NCI-H748 treated with DMSO at 0.1 percent for 48 hours (cell line): ENCODE data around the gene SLC22A3.
"Not testable (repeated sequence)": the region's sequence is repeated elsewhere in the genome, so short reads cannot be mapped to it uniquely, and the experiment has no call there.

ENCODE experiments used
- DNase-seq: peaks from one replicate; lab custom pipeline; 2025; lab: John Stamatoyannopoulos, UW

Gene SLC22A3, protein sequence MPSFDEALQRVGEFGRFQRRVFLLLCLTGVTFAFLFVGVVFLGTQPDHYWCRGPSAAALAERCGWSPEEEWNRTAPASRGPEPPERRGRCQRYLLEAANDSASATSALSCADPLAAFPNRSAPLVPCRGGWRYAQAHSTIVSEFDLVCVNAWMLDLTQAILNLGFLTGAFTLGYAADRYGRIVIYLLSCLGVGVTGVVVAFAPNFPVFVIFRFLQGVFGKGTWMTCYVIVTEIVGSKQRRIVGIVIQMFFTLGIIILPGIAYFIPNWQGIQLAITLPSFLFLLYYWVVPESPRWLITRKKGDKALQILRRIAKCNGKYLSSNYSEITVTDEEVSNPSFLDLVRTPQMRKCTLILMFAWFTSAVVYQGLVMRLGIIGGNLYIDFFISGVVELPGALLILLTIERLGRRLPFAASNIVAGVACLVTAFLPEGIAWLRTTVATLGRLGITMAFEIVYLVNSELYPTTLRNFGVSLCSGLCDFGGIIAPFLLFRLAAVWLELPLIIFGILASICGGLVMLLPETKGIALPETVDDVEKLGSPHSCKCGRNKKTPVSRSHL

DNA sequence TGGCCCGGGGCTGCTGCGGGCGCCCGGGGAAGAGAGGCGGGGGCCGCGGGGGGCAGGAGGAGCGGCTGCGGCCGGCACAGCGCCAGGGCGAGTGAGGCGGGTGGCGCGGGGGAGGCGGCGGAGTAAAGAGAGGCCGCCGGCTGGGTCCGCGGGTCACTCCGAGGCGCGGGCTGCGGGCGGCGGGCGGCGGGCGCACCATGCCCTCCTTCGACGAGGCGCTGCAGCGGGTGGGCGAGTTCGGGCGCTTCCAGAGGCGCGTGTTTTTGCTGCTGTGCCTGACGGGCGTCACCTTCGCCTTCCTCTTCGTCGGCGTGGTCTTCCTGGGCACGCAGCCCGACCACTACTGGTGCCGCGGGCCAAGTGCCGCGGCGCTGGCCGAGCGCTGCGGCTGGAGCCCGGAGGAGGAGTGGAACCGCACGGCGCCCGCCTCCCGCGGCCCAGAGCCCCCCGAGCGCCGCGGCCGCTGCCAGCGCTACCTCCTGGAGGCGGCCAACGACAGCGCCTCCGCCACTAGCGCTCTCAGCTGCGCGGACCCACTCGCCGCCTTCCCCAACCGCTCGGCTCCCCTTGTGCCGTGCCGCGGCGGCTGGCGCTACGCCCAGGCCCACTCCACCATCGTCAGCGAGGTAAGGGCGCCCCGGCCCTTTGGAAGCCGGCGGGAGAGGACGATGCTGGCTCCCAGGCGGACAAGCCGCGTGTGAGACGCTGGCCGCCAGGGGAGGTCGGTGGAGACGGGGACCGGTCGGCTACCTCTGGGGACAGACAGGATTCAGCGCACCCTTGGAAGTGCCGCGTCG lies at the start of gene SLC22A3:
SLC22A3 (plus strand) TSS at position 156 of the 797 bp plus-strand sequence; CDS start at position 198, 42 bp downstream.
- no peak for DNase-seq

DNA sequence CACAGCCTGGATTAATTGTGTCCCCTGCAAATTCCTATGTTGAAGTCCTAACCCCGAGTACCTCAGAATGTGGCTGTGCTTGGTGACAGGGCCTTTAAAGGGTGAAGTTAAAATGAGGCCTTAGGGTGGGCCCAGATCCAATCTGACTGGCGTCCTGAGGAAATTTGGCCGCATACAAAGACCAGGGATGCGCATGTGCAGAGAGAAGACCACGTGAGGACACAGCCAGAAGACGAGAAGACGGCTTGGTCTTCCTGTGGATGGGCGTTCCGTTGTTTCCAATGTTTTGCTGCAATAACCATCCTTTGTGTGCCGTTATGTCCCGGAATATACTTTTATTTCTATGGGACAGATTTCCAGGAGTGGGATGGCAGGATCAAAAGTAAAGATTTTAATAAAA lies 48.6 kb upstream of the SLC22A3 start:
- DNase-seq: no peak

DNA sequence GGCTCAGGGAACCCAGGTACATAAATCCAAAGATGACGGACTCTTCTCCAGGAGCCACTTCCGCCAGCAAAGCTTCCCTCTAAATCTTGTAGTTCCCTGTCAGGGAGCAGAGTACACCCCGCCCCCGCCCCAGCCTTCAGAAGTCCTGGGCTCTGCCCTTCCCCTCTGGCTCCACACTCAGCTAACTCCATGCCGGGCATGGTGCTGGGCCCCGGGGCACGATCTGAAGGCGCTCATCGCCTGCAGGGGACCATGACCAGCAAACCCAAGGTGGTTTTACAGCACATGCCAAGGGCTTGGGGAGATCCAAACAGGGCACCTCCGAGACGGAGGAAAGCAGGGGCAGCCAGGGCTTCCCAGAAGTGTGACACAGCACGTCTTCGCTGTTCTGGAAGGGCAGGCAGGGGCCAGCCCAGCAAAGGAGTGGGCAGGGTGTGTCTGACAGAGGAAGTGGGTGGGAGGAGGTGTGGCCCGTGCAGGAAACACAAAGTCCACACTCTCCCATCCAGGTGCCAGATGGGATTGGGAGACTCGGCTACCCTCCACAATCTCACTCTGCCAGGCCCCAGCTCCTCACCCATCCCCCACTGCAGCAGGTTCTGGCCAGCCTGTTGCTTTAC lies 48.0 kb upstream of the SLC22A3 start:
- DNase-seq: no peak

DNA sequence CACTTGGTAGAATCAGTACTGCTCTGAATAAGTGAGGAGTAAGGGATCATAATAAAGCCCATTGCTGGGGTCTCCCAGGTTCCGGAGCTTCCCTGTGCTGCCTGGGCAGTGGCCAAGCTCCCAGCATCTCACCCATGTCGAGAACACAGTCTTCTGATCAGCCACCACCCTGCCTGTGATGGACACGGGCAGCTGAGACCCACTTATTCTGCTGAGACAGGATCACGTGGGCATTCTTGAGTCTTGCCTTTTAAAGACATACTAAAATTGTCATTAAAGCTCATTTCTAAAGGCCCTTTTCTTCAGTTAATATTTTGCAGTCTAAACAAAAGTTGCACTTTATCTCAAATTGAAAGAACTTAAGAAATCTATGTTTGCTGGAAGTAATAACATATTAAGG lies 46.8 kb upstream of the SLC22A3 start:
- no peak for DNase-seq

DNA sequence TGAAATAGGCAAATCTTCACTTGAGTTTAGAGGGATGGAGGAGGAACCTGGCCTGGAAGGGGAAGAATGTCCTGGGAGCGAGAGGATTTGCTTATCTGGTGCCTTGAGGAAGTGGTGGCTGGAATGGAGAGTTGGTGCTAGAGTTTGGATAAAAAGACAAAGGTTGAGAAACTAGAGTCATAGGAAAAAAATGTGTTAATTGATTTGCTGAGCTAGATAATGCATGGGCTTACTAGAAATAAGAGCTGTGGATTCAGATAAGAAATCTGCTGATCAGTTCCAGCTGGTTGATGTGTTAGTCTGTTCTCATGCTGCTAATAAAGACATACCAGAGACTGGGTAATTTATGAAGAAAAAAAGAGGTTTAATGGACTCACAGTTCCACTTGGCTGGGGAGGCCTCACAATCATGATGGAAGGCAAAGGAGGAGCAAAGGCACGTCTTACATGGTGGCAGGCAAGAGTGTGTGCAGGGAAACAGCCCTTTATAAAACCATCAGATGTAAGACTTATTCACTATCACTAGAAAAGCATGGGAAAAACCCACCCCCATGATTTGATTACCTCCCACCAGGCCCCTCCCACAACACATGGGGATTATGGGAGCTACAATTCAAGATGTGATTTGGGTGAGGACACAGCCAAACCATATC lies 45.6 kb upstream of the SLC22A3 start:
- not testable (repeated sequence) for DNase-seq

DNA sequence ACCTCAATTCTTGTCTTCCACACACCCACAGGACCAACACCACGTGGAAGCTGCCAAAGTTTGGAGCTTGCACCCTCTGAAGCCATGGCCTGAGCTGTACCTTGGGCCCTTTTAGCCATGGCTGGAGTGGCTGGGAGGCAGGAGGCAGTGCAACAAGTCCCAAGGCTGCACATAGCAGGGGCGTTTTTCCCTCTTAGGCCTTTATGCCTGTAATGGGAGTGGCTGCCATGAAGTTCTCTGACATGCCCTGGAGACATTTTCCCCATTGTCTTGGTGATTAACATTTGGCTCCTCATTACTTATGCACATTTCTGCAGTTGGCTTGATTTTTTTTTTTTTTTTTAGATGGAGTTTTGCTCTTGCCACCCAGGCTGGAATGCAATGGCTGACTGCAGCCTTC lies 44.4 kb upstream of the SLC22A3 start:
- DNase-seq: no peak

DNA sequence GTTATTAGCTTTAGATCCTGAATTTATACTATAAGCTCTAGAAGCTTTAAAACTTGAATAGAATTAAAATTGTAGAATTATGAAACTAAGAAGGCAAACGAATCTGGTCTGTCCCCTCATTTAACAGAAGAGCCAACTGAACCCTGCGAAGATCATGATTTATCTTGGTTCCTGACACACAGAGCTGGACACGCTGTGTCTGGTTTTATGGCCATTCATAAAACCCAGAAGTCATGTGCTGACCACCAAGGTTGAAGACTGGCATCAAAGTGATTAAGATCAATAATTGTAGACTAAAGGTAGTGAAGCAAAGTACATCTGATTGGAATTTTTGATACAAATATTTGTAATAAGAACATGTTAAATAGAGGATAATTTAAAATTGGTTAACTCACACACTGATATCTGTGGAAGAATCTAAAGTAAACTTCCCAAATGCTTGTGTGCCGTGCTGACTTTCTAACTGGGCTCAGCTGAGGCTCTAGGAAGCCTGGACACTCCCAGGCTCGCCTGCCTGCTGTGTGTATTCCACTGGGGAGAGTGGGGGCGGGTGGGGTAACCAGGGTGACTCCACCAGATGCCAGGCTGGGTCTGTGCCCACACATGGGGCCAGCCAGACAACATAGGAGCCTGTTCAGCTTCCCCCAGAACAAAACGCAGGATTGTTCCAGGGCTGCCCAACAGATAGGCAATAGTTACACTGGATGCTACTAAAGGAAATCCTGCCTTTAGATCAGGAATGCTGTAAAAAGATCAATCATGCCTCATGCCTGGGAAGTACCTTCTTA lies 42.1 kb upstream of the SLC22A3 start:
- no peak for DNase-seq

DNA sequence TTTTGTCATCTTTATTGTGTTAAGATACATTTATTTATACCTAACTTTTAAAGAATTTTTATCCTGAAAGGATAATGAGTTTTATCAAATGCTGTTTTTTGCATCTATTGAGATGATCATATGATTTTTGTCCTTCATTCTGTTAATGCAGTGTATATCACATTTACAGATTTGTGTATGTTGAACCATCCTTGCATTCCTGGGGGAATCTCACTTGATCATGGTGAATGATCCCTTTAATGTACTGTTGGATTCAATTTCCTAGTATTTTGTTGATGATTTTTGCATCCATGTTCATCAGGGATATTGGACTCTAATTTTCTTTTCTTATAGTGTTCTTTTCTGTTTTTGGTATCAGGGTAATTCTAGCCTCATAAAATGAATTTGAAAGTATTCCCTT lies 38.5 kb upstream of the SLC22A3 start:
- DNase-seq: no peak

DNA sequence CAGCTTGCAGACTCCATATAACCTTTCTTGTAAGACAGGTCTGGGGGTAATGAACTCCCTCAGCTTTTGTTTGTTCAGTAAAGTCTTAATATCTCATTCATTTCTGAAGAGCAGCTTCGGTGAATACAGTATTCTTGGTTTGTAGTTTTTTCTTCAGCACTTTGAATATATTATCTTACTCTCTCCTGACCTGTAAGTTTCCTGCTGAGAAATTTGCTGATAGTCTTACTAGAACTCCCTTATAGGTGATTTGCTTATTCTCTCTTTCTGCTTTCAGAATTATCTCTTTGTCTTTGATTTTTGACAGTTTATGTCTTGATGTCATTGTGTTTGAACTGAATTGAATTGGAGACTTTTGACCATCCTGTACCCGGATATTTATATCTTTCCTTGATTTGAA lies 35.3 kb upstream of the SLC22A3 start:
- no peak for DNase-seq

DNA sequence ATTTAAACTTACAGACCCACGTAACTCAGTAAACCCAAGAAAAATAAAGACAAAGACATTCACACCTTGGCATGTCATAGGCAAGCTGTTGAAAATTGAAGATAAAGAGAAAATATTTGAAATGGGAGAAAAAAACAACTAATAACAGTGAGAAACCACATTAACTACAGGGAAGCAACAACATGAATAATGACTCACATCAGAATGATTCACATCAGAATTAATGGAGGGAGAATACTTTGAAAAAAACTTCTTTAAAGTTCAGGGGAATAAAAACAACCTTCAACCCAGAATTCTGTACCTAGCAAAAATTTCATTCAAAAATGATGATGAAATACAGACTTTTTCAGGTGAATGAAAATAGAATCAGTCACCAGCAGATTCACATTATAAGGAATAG lies 32.9 kb upstream of the SLC22A3 start:
- no peak for DNase-seq

DNA sequence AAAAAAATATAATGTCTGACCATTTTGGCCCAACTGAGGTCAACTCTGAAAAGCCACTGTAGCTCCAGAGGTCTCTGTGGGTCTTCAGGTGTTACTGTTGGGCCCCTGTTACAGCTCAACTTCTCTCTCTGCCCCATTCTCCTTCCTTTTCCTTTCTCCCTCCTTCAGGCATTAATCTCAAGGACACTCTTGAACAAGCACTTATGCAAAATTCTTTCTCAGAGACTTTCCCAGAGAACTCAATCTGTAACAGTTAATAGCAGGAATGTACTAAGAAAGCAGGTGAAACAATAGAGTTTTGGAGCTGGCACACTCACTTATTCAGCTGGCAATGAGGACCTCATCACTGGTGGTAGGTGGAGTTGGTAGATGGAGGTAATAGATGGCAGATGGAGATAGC lies 31.9 kb upstream of the SLC22A3 start:
- DNase-seq: no peak

DNA sequence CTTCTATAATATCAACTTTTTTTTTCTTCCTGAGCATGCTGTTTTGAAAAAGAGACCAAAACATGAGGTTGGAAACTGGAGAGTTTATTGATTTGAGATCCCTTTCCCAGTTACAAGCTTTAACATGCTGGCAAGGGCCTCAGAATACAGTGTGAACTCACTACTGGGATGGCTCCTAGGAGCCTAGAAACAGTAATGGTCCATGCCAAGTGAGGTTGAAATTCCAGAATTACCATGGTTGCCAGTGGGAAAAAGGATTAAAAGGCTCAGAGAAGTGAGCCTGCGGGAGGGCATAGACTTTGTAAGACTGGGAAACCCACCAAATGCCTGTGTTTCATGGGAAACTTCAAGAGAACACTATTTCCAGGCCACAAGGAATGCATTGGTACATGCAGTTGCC lies 28.9 kb upstream of the SLC22A3 start:
- no peak for DNase-seq

DNA sequence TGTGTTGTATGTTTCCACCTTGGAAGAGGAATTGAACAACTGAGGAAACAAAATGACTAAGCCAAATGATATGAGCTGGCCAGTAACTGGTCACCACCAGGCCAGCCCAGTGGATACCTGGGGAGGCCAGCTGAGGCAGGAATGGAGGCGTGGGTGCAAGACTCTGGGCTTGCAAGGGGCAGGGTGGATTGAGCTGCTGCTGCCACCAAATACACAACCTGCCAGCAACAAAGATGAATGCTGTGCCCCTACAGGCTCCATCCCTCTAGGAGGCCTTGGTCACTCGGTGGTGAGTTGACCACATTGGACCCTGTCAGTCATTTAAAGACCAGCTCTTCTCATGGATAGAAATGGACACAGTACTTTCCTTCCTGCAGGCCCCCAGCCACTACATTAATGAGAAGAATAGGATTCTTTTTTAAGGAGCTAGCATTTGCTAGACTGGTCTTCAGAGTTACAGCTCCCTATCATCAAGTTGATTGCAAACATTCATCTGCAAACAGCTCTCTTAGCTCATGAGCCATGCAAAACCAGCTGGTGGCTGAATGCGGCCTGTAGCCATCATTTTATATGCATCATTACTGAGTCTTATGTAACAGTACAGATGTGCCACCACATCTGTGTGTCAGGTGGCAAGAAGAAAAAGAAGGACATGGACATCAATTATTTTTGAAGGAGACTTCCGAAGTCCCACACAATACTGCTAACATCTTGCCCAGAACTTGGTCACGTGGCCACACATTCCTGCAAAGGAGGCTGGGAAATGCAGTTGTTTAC lies 26.3 kb upstream of the SLC22A3 start:
- DNase-seq: no peak

DNA sequence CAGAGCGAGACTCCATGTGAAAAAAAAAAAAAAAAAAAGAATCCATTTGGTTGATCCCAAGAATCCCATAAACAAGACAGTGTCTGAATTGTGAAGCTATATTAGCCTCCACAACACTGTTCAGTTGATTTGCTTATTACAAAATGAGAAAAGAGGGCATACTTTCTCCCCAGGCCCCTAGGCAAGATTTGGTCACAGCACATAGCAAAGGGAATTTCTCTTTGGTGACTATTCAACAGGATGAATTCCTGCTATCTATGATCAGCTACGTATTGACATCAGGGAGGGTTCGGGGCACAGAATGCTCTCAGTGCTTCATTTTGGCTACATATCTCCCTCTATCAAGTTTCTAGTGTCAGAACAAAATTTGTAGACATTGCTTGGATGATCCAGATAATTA lies 20.2 kb upstream of the SLC22A3 start:
- DNase-seq: no peak

DNA sequence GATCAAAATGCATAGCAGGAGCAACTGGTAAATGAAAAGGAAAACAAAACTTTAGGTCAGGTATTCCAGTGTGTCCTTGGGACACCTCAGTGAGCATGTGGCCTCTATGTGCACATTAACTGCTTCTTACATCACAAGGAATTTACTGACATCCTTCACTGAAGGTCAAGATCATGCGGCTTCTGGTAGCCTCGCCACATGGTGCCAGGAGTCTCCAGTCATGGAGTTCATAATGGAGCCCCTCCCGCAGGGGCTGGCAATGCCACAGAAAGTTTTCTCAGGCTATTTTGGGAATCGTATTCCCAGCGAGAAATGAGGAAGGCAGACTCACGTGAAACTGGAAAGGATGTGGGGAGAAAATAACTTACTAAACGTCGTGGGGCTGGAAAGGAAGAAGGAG lies 19.7 kb upstream of the SLC22A3 start:
- no peak for DNase-seq

DNA sequence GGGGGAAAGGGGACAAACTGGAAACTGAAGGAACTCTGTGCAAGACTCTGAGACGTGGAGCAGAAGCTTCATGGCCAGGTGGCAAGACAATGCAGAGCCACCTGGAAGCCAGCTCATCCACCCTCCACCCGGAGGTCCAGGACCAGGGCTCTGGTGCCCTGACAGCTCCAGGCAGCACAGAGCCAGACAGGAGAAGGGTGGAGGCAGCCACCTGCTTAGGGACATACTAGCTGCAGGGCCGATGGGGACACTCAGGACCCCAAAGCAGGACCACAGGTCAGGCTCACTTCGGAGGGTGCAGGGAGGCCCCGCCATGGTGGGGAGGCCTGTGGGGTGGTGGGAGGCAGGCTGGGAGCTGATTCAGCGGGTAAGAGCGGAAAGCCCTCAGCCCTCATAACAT lies 19.0 kb upstream of the SLC22A3 start:
- DNase-seq: no peak

DNA sequence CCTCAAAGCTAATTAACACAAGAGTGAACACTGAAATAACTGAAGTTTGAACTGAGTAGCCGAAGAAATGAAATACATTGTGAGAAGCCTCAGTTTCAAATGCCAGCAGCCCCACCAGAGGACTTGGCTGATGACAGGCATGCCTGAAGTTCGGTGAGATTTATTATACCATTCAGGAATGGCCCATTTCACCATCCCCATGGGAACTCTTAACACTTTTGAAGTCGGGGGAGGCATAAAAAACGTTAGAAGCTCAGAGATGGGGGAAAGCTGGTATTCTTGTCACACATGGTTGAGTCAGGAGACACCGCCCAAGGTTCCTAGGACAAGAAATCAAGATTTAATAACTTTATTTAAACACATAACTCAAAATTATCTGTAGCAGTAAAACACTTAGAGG lies 17.6 kb upstream of the SLC22A3 start:
- no peak for DNase-seq

DNA sequence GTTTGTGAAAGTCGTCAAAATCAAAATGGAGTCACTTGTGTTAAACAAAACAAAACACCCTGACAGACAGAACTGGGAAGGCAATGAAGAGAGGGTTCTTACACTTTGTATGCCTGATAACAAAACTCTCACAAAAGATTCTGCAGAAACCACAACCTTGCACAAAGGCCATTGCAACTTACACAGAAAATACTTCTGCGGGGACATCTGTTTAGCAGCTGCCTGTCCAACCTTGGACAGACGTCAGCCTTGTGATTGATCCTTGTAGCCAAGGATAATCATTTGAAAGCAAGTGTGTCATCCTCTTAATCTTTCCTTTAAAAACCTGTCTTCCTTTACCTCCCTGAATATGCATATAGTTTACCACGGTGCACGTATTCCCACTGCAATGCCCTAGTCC lies 17.0 kb upstream of the SLC22A3 start:
- no peak for DNase-seq

DNA sequence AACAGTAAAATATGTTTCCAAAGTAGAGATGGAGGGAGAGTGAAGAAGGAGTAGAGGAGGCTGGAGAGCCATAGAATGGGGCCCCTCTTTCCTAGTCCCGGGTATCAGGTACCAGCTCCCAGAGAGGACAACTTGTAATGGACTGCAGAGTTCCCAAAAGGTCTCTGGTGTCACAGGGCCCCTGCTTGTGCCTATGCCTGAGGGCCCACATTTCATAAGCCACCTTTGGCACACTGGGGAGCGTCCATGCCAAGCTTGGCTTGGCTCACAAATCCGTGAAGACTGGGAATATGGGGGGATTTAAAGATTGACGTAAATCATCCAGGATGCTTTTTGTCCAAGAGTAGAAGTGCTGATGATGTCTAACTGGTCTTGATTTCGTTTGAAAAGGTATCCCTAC lies 16.4 kb upstream of the SLC22A3 start:
- DNase-seq: no peak

DNA sequence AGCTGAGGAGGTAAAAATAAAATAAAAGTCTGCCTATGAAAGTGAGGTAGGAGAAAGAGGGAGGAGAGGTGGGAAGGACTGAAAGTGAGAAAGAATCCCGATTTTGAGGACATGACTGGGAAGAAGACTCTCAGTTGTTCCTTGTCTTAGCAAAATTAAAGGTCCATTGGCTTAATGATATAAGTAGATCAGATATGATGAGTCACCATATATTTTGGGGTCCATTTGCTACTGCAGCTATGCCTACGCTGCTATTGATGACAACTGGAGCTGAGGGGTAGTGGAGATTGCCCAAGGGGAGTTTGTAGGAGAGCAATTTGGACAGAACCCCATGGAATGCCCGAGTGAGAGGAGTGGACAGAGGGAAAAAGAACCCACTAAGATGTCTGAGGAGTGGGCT lies 15.1 kb upstream of the SLC22A3 start:
- DNase-seq: no peak

DNA sequence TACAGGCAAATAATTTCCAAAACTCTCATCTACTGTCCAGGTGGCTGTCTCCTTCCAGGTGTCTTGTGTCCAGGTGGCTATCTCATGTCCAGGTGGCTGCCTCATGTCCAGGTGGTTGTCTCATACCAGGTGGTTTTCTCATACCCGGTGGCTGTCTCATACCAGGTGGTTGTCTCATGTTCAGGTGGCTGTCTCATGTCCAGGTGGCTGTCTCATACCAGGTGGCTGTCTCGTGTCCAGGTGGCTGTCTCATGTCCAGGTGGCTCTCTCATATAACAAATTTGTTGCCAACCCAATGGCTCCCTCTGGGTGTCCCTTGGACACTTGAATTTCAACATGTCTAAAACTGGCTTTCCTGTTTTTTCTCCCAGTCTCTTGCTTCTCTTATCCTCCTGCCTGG lies 14.3 kb upstream of the SLC22A3 start:
- no peak for DNase-seq
